ENCODE measurements around the gene AXIN2. TPM values are rescaled to one million over a fixed set of nuclear protein-coding genes. Genes with fewer than 3 reads are reported as not detected.

Gene AXIN2
- total RNA-seq, 4 donors from 2014 or later = 15.3 to 23.7 (median 20.5) TPM

DNA sequence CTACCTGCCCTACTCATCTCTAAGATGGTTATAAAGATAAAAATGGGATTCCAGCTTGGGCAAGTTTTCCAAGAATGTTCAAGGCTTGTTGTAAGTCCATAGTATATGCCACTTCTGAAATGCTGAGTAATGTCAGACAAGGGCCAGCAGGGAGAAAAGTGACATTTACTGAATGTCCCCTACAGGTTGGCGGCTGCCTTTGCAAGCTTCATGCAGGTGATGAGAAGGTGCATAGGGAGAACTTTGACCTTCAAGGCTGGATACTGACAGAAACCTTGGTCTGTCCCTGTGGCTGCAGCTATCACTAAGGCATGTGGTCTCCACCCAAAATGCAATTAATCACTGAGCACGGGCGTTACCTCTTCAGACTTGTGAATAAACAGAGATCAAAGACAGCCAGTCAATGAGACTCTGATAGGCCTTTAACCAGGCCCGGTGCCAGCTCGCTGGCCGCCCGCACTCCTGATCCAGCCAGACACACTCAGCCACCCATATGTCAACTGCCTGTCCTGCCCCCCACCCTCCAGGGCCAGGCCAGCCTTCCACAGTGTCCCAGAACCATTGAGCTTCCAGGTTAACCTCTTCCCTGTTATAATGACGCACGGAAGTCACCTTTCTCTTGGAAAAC lies 26.8 kb upstream of the AXIN2 start:
- no peak overlapping the region for H3K4me3 ChIP-seq
- no peak for DNase-seq (ENCODE audit: low spot score in 2 of 2)
- no peaks in the 10 kb centered on the region for H3K9me3 ChIP-seq
- no peaks in the 10 kb centered on the region for H3K36me3 ChIP-seq
- no peaks in the 10 kb centered on the region for H3K27me3 ChIP-seq
- WGBS, 2 donors = 83 to 88% methylated on average over 9 of the region's 9 CpGs
- peaks cover 0 to 12% (median 0%) of the 10 kb centered on the region in 4 donors for H3K4me1 ChIP-seq
- no peak overlapping the region for H3K27ac ChIP-seq
- TF ChIP-seq POLR2A (IDR thresholded peaks at IDR 0.05) (no peak), EP300 (IDR thresholded peaks at IDR 0.05) (no peak)
- TF ChIP-seq, protein P1, sequence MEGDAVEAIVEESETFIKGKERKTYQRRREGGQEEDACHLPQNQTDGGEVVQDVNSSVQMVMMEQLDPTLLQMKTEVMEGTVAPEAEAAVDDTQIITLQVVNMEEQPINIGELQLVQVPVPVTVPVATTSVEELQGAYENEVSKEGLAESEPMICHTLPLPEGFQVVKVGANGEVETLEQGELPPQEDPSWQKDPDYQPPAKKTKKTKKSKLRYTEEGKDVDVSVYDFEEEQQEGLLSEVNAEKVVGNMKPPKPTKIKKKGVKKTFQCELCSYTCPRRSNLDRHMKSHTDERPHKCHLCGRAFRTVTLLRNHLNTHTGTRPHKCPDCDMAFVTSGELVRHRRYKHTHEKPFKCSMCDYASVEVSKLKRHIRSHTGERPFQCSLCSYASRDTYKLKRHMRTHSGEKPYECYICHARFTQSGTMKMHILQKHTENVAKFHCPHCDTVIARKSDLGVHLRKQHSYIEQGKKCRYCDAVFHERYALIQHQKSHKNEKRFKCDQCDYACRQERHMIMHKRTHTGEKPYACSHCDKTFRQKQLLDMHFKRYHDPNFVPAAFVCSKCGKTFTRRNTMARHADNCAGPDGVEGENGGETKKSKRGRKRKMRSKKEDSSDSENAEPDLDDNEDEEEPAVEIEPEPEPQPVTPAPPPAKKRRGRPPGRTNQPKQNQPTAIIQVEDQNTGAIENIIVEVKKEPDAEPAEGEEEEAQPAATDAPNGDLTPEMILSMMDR (IDR thresholded peaks at IDR 0.05) = no peak

DNA sequence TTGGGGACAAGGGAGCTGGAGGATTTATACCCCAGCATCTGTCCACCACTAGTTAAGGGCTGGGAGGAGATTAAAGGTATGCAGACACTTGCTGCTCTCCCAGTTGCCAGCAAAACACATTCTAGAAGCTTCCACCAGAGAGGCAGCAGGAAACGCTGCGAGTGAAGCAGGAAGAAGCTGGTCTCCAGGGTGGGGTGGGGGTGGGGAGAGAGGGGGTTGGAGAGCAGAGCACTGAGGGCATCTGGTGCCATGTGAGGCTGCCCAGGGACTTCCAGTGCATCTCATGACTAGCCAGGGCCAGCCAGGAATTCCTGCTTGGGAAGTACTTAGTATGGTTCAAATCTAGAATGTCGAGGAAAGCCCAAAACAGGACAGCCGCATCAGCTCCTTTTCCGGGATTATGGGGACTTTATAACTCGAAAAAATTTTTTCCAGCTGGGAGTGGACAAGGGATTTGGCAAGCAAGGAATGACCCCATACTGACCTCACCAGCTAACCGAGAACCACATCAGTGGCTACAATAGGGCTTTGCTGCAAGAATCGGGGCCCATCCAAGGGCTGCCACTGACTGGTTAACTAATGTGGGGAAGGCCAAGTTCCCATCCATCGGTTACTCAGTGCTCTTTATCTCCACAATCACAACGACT lies 26.2 kb upstream of the AXIN2 start:
- Histone ChIP-seq H3K4me3 (no peak overlapping the region), H3K27me3 (no peaks in the 10 kb centered on the region), H3K9me3 (no peaks in the 10 kb centered on the region), H3K4me1 (peaks cover 0 to 11% (median 0%) of the 10 kb centered on the region in 4 donors), H3K27ac (no peak overlapping the region), H3K36me3 (no peaks in the 10 kb centered on the region)
- 43 to 59% methylated on average over 10 of the region's 10 CpGs for WGBS, 2 donors
- no peak for DNase-seq (ENCODE audit: low spot score in 2 of 2)
- TF ChIP-seq POLR2A (IDR thresholded peaks at IDR 0.05) (no peak), EP300 (IDR thresholded peaks at IDR 0.05) (no peak)
- TF ChIP-seq, protein P1 (IDR thresholded peaks at IDR 0.05) = no peak

DNA sequence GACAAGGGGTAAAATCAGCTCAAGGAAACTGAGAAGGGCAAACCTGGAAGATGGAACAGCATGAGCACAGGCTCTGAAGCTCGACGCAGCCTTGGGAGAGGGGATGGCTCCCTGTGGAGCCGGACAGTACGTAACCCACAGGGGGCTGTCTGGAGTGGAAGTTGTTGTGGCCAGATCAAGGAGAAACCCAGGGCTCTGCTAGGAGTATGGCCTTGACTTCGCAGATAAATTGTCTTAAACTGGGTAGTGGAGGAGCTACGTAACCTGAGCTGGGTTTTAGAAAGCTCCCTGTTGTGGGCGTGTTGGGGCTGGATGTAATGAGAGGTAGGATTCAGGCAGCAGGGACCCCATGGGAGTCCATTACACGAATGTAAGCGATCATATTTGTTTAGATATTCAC lies 25.5 kb upstream of the AXIN2 start:
- Histone ChIP-seq H3K36me3 (no peaks in the 10 kb centered on the region), H3K4me3 (no peak overlapping the region), H3K4me1 (peaks cover 0 to 11% (median 0%) of the 10 kb centered on the region in 4 donors), H3K9me3 (no peaks in the 10 kb centered on the region), H3K27ac (no peak overlapping the region), H3K27me3 (no peaks in the 10 kb centered on the region)
- 73 to 85% methylated on average over 9 of the region's 9 CpGs for WGBS, 2 donors
- DNase-seq (ENCODE audit: low spot score in 2 of 2) = no peak
- no peak for TF ChIP-seq EP300 (IDR thresholded peaks at IDR 0.05)
- TF ChIP-seq POLR2A (IDR thresholded peaks at IDR 0.05) = no peak

DNA sequence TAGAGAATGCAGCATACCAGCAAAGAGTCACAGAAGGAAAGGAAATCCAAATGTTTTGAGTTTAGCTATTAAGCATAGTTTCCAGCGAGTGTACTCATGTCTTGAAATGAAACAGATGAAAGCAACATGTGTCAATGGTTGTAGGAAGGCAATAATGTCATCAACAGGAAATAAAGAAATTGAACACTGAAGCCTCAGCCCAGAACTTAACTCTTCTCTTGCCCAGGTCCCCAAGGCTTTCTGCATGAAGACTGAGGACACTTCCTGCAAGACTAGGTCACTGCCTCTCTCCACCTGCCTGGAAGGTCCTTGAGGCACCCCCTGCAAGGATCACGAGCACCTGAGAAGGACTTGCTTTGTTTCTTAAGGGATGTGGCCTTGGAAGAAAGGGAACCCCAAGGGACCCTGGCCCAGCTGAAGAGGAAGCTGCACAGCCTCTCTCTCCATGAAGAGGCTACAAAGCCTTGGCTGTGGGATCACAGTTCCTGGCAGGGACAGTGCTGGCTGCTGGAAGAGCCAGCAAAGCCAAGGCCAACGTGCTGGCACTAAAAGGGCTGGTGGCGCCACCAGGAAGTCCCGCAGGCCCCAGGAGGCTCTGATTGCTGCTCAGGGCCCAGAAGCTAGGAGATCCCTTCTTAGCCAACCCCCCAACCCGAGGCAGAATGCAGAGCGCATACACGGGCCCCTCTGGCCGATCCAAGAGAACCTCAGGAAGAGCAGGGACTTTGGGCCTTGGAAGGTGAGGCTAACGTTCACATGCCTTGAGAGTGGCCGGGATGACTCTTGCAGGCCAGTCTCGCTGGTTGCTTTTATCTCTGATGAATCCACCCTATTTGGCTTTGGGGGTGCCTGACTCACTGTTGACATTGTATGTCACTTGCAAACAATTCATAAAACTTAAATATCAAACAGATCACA lies 23.4 kb upstream of the AXIN2 start:
- H3K27me3 ChIP-seq = no peaks in the 10 kb centered on the region
- TF ChIP-seq POLR2A (IDR thresholded peaks at IDR 0.05) (no peak), EP300 (IDR thresholded peaks at IDR 0.05) (no peak)
- TF ChIP-seq, protein P1 (IDR thresholded peaks at IDR 0.05) = no peak
- H3K9me3 ChIP-seq = no peaks in the 10 kb centered on the region
- H3K36me3 ChIP-seq = no peaks in the 10 kb centered on the region
- peaks cover 0 to 11% (median 0%) of the 10 kb centered on the region in 4 donors for H3K4me1 ChIP-seq
- no peak overlapping the region for H3K4me3 ChIP-seq
- 72 to 80% methylated on average over 11 to 12 of the region's 12 CpGs for WGBS, 2 donors
- H3K27ac ChIP-seq = no peak overlapping the region
- DNase-seq (ENCODE audit: low spot score in 2 of 2) = no peak

DNA sequence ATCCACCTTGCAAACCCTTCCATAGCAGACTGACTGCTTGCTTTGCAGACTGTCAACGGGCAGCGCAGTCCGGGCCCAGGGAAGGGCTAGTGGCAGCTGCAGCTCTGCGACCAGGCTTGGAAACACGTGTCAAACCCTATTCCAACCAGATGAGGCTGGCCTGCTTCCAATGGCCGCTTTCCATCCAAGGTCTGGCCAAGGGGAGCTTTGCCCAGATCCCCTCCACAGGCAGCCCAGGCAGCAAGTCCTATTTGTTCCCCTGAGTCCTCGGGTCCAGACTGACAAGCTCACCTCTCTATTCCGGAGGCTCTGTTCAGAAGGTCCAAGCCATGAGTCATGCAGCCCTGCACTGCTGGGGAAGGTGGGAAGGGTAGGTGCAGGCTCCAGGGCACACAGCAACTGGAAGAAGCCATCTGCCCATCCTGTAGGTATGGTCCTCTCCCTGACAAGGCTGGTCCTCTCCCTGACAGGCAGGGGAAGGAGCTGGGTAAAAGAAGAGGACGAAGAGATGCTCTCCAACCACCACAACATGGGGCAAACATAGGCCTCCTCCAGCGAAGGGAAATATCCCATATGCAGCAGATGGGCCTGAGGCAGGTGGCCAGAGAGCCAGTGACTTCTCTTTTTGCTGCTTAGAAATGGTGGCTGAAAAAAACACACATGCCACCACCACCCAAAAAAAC lies 22.6 kb upstream of the AXIN2 start:
- H3K9me3 ChIP-seq = no peaks in the 10 kb centered on the region
- no peak overlapping the region for H3K4me3 ChIP-seq
- no peaks in the 10 kb centered on the region for H3K36me3 ChIP-seq
- H3K4me1 ChIP-seq = peaks cover 0 to 11% (median 0%) of the 10 kb centered on the region in 4 donors
- no peak for DNase-seq (ENCODE audit: low spot score in 2 of 2)
- TF ChIP-seq POLR2A (IDR thresholded peaks at IDR 0.05) = no peak
- TF ChIP-seq EP300 (IDR thresholded peaks at IDR 0.05) = no peak
- TF ChIP-seq, protein P1 (IDR thresholded peaks at IDR 0.05) = no peak
- no peak overlapping the region for H3K27ac ChIP-seq
- 68 to 85% methylated on average over 8 to 10 of the region's 10 CpGs for WGBS, 2 donors
- H3K27me3 ChIP-seq = no peaks in the 10 kb centered on the region

All from tibial nerve (tissue), 4 donors.